CD4-positive, alpha-beta T cell treated with Interleukin-15 for 1 hour (primary cell): ENCODE results near the gene GRID1.

Experiments
- DNase-seq: peaks from one replicate; pipeline ENCODE4 v3.0.0-alpha.2; 2020

GRID1 gene

GRCh38 chr10:86070278-86070677 lies 296.3 kb downstream of the GRID1 start:
- DNase-seq: no peak

- no peak for DNase-seq
These were observed 298.2 kb downstream of the GRID1 start for GRCh38 chr10:86068231-86069054.

DNA sequence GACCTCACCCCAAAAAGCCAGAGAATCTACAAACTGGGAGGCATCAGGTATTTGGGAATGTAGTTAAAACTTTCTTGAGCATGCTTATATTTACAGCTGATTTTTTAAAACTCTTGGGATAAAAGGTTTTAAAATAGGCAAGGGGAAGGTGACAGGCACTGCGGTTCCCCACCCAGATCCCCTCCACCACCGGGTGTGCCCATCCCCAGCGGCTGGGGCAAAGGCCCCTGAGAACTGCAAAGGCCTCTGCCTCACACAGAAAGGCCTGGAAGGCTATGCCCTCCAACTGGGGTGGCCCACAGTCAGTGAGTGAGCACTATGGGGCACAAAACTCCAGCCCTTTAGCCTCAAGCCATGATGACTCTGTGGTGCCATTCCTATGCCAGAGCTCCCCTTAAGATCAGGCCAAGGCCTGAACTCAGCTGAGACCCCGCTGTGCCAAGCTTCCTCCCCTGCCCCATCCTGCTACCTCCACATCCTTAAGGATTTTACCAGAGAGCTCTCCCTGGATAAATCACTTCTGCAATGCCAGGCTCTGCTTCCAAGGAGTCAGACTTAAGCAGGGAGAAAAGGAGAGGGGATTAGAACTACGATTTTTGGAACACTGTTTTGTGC lies 299.1 kb downstream of the GRID1 start:
- DNase-seq: no peak

DNA sequence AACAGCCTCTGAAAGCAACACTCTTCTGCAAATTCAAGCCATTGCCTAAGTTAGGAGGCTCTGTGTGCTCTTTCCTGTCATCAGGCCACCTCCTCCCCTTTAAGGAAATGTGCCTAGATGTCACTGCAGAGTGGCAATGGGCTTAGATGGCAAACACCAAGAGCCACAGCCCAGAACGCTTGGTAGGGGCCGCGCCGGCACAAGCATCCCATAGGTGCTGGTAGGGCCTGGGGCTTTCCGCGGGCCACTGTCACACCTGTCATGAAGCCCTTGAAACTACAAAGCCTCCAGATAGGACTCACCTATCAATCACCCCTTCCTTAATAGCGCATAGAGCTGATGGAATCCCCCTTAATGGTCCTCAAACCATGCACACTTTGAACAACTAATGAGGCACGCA lies 299.9 kb downstream of the GRID1 start:
- DNase-seq: no peak

GRCh38 chr10:86065711-86066251 lies 300.8 kb downstream of the GRID1 start:
- DNase-seq: no peak

- no peak for DNase-seq
These were observed 301.5 kb downstream of the GRID1 start for GRCh38 chr10:86064931-86065662.

DNA sequence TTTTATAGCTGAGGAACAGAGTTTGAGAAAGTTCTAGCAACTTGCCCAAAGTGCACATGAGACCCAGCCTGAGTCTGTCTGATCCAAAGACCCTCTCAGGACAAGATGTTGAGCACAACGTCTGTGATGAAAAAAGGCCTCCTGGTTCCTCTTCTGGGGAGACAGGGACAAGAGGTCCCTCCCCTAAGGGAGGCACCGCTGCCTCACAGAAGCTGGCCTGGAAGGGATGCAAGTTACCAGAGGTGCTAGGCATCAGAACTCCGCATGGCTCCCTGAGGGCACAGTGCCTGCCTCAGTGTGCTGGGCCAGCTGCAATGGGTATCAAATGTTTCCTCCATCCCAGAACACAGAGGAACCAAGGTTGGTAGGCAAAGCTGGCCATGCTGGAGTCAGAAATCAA lies 302.4 kb downstream of the GRID1 start:
- DNase-seq: no peak

- no peak for DNase-seq
These were observed 303.3 kb downstream of the GRID1 start for GRCh38 chr10:86063341-86063740.

GRCh38 chr10:86062647-86063145 lies 303.9 kb downstream of the GRID1 start:
- DNase-seq: no peak

GRCh38 chr10:86062198-86062550 lies 304.4 kb downstream of the GRID1 start:
- no peak for DNase-seq

DNA sequence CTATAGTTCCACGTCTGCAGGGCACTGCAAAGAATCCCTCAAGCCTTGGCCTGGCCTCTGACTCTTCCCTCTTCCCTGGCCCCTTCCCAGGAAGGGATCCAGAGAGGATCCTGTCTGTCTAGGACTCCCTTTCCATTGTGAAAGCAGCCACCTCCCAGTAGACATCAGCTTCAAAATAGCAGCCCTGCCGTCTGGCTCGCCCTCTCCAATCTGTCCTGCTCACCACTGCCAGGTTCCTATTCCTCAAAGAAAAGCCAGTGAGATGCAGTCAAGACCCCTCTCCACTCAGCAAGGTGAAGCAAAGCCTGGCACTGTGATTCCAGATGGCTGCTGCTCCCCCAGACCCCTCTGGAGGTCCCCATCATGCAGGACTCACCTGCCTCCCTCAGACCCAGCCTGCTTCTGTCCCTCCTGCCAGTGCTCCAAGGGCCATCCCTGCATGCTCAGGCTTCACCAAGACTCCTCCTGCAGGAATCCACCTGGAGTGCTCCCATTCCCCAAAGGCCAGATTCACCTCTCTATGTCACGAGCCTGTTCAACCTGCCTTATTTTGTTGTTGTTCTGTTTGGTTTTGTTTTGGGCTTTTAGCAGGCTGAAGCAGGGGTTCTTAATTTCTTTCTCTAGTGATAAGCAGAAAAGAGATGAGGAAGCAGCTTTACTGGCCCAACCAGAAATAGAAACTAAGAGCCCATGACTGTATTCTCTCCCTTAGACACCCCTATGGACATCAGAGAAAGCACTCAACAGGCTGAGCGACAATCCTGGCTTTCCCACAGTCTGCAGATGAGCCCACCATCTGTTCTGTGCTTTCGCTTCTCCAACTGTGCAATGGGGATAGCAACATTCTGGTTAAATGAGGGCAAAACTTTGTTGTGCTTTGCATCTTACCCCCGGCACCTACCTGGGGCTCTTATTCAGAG lies 305.1 kb downstream of the GRID1 start:
- no peak for DNase-seq

DNA sequence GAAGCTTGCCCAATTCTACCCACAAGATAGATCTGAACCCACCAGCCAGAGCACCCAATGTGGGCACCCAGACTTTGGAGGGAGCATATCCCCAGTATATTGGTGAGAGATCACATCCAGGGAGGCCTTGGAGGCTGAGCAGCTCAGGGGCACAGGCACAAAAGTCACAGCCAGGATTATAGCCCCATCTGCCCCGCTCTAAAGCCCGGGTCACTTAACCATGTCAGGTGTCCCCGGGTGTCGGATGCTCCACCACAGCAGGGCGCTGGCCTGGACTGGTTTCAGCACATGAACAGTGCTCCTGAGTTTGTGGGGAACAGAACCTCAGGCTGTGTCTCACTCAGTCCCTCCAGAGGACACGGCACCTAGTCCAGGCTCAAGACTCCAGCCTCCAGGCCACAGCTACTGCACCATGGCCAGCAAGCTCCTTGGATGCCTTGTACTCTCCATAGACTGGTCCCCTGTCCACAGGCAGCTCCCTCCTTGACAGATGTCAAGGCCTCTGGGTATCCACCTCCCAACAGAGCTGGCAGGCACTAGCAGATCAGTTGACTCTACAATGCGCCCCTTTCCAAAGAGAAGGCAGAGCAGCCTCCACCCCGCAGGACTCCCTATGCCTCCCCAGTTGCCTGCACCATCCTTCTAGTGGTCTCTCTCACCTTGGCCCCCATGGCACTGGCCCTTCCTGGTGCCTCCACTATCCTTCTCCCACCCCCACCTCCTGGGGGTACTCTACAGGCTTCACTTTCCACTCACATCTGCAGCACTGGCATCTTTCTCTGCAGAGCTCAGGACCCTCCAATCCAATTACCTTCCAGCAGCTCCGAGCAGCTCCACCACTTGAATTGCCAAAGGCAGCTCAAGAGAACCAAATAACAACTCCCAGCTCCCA lies 306.0 kb downstream of the GRID1 start:
- DNase-seq: no peak

DNA sequence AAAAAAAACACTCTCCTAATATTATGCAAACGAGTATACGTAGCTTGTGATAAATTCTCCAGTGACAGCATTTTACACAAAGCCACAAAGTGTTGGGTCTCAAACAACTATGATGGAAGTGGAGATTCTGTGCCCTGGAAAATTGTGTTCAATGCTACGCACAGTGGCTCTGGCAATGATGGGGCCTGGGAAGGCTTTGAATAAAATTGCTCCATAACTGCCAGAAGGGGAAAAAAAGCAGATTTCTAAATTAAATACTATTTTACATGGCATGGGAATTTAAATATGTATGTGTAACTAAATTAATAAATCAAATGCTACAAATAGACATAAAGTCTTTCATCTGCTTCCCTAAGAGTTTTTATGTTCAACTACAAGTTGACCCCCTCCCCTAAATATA lies 306.7 kb downstream of the GRID1 start:
- DNase-seq: no peak

- no peak for DNase-seq
These were observed 307.6 kb downstream of the GRID1 start for GRCh38 chr10:86058964-86059363.

GRCh38 chr10:86057708-86058107 lies 308.9 kb downstream of the GRID1 start:
- DNase-seq: no peak

GRCh38 chr10:86056672-86057071 lies 309.9 kb downstream of the GRID1 start:
- DNase-seq: no peak

DNA sequence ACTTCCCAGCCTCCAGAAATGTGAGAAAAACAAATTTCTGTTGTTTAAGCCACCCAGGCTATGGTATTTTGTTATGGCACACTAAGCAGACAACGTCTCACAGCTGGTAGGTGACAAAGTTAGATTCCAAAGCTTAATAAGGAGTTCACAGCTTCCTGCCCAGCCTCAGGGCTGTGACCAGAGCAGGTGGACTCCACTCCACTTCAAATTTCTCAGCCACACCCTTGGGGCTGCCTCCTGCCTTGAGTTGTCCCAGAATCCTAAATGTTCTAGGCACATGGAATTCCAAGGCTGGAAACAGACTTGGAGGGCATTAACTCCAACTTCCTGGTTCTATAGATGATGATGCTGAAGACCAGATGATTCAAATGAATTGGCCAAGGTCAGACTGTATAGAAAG lies 310.7 kb downstream of the GRID1 start:
- no peak for DNase-seq

GRCh38 chr10:86053675-86054074 lies 312.9 kb downstream of the GRID1 start:
- no peak for DNase-seq

DNA sequence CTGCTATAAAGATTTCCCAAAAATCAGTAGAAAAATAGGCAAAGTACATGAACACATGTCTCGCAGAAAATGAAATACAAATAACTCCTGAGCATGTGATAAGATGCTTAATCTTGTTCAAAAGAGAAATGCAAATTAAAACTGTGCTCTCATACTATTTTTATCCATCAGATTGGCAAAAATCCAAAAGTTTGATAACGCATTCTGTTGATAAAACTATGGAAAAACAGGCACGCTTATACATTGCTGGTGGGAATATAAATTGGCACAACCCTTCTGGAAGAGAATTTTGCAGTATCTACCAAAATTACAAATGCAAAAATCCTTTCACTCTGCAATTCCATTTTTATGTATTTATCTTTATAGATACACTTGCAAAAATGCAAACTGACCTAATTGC lies 315.0 kb downstream of the GRID1 start:
- DNase-seq: no peak

DNA sequence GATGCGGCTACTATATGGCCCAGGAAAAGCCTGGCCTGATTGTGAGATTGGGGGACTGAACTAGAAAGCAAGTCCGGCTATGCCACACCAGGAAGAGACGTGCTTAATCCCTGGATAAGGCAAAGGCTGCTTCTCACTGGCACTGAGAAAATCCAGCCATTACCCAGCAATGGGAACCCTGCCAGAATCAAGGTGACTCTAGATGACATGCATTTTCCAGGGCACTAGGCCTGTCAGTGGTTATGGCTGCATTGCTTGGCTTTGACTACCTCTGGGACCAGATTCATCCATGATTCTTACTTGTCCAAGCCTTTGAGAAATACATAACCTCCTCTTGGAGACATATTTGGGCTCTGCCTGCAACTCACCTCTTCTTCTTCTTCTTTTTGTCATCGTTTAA lies 317.2 kb downstream of the GRID1 start:
- no peak for DNase-seq

DNA sequence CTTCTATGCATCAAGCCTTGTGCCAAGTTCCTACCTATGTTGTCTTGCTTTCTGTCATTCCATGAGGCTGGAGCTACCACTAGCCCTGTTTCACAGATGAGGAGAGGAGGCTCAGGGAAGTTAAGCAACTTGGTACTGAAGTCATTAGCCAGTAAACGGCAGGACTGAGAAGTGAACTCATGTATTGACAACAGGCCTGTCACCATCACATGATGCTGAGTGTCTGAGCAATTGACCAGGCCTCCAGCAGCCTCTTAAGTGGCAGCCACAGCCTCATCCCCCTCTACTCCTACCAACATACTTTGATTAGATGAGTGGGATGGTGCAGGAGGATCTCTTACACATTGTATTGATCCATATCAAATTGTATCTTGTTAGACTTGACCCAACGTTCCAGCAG lies 317.6 kb downstream of the GRID1 start:
- DNase-seq: no peak
